IPS-18a (cell line): ENCODE results near the gene DERL3.

ENCODE experiments used
- H3K27ac ChIP-seq: one replicate; pipeline ENCODE4 v1.5.1; 2013; ENCODE audit warnings: low read length
- H3K27me3 ChIP-seq: one replicate; pipeline ENCODE4 v1.6.1; 2013; ENCODE audit warnings: mild to moderate bottlenecking, low read length; ENCODE audit not compliant: control insufficient read depth, insufficient read depth
- H3K36me3 ChIP-seq: one replicate; pipeline ENCODE4 v1.6.1; 2013; ENCODE audit warnings: low read depth, low read length; ENCODE audit not compliant: control insufficient read depth
- H3K4me1 ChIP-seq: one replicate; pipeline ENCODE4 v1.6.1; 2013; ENCODE audit warnings: low read depth, low read length; ENCODE audit not compliant: control insufficient read depth
- H3K4me3 ChIP-seq: one replicate; pipeline ENCODE4 v1.5.1; 2013; ENCODE audit warnings: low read length
- H3K9ac ChIP-seq: one replicate; pipeline ENCODE4 v1.6.1; 2013; ENCODE audit warnings: mild to moderate bottlenecking, low read length, moderate library complexity
- H3K9me3 ChIP-seq: one replicate; pipeline ENCODE4 v1.6.1; 2013; ENCODE audit warnings: low read depth, low read length; ENCODE audit not compliant: control insufficient read depth

Gene DERL3

DNA sequence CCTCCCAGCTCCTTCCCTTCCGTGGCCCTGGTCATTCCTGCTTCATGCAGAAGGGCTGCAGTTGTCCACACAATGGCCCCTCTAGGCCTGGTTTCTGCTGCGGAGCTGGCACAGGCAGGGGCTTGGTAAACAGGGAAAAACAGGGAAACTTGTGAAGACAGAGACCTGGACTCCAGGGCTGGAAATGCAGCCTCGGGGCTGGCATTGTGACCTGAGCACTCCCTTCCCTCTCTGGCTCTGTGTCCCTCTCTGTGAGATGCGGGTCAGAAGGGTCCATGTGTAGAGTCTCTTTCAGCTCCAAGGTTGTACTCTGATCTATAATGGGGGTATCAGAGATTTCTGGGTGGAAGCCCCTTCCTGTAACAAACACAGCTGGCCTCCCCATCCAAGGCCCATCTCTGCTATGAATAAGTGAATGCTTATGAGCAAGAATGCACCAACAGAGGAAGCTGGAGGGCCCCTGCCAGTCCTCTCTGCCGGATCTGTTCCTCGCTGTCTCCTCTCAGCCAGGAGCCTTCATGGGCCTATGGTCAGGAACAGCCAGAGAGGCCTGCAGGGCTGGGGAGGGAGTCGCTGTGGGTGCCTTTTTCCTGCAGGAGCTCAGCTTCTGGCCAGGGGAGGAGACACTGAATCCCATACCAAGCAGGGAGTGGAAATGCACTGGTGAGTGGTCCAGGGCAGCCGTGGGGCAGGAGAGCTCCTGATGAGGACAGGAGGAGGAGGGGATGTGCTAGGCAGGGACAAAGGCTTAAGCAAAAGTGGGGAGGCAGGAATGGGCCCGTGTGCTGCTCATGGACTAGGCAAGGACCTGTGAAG is 6.7 kb upstream of the DERL3 start:
- Histone ChIP-seq H3K36me3 (no peaks in the 10 kb centered on the region), H3K9me3 (no peaks in the 10 kb centered on the region), H3K4me3 (no peak overlapping the region), H3K27ac (no peak overlapping the region), H3K27me3 (no peaks in the 10 kb centered on the region), H3K4me1 (peaks cover 13% of the 10 kb centered on the region), H3K9ac (no peak overlapping the region)

DNA sequence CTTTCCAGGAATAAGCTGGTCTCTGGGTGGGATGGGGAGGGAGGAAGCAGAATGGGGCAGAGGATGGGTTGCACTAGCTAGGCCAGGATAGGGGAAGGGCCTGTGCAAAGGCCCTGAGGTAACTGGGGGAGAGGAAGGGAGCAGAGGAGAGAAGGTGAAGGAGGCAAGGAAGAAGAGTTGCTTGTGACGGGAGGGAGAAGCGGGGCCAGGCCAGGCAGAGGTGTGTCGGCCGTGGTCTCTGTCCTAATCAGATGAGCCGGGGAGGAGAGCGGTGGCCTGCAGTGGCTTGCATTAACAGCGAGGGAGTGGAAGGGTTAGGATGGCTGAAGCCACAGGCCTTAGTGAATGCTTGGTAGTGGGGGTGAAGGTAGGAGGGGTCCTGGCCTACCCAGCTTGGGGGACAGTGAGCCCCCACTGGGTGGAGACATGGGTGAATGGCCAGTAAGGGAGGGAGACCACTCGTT is 6.0 kb upstream of the DERL3 start:
- Histone ChIP-seq H3K4me3 (no peak overlapping the region), H3K9ac (no peak overlapping the region), H3K27me3 (peaks cover 7% of the 10 kb centered on the region), H3K36me3 (no peaks in the 10 kb centered on the region), H3K9me3 (no peaks in the 10 kb centered on the region), H3K4me1 (peaks cover 13% of the 10 kb centered on the region), H3K27ac (no peak overlapping the region)

DNA sequence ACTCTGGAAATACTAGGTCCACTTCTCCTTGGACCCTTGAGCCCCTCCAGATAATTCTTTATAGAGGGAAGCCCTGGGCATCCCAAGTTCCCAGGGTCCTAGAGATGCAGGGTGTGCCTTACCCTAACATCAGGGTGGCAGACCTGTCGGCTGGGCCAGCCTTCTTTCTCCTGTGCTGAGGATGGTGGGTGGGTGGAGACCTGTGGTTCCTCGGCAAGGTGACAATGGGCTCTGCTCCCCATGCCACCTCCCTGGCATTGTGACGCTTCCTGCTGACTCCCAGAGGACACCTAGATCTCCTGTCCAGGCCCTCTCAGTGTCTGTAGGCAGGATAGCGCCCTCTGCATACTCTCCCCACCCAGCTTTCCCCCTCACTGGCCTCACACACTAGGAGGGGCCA is 3.8 kb upstream of the DERL3 start:
- H3K36me3 ChIP-seq = no peaks in the 10 kb centered on the region
- peaks cover 17% of the 10 kb centered on the region for H3K4me1 ChIP-seq
- no peaks in the 10 kb centered on the region for H3K9me3 ChIP-seq
- H3K4me3 ChIP-seq = no peak overlapping the region
- no peak overlapping the region for H3K9ac ChIP-seq
- H3K27me3 ChIP-seq = peaks cover 9% of the 10 kb centered on the region
- no peak overlapping the region for H3K27ac ChIP-seq

- no peaks in the 10 kb centered on the region for H3K36me3 ChIP-seq
- peaks cover 9% of the 10 kb centered on the region for H3K27me3 ChIP-seq
- no peak overlapping the region for H3K9ac ChIP-seq
- no peak overlapping the region for H3K27ac ChIP-seq
- H3K4me3 ChIP-seq = no peak overlapping the region
- H3K4me1 ChIP-seq = peaks cover 17% of the 10 kb centered on the region
- no peaks in the 10 kb centered on the region for H3K9me3 ChIP-seq
Observed at GRCh38 chr22:23841736-23842445, 3.1 kb upstream of the DERL3 start.

- Histone ChIP-seq H3K27ac (no peak overlapping the region), H3K27me3 (peaks cover 9% of the 10 kb centered on the region), H3K4me3 (no peak overlapping the region), H3K9me3 (no peaks in the 10 kb centered on the region), H3K9ac (no peak overlapping the region), H3K4me1 (peaks cover 13% of the 10 kb centered on the region), H3K36me3 (no peaks in the 10 kb centered on the region)
Observed at GRCh38 chr22:23841292-23841691, 2.5 kb upstream of the DERL3 start.

GRCh38 chr22:23840026-23840425 is 1.2 kb upstream of the DERL3 start:
- H3K36me3 ChIP-seq = peaks cover 12% of the 10 kb centered on the region
- H3K9me3 ChIP-seq = no peaks in the 10 kb centered on the region
- no peak overlapping the region for H3K4me3 ChIP-seq
- peaks cover 9% of the 10 kb centered on the region for H3K27me3 ChIP-seq
- no peak overlapping the region for H3K9ac ChIP-seq
- no peak overlapping the region for H3K27ac ChIP-seq
- peaks cover 8% of the 10 kb centered on the region for H3K4me1 ChIP-seq

- H3K27ac ChIP-seq = no peak overlapping the region
- H3K4me1 ChIP-seq = peaks cover 8% of the 10 kb centered on the region
- H3K9ac ChIP-seq = peak overlapping the region; percentile 52
- peaks cover 9% of the 10 kb centered on the region for H3K27me3 ChIP-seq
- H3K4me3 ChIP-seq = peak overlapping the region; percentile 77
- no peaks in the 10 kb centered on the region for H3K9me3 ChIP-seq
- peaks cover 25% of the 10 kb centered on the region for H3K36me3 ChIP-seq
Observed at GRCh38 chr22:23837911-23838680, 710 bp downstream of the DERL3 start.

DNA sequence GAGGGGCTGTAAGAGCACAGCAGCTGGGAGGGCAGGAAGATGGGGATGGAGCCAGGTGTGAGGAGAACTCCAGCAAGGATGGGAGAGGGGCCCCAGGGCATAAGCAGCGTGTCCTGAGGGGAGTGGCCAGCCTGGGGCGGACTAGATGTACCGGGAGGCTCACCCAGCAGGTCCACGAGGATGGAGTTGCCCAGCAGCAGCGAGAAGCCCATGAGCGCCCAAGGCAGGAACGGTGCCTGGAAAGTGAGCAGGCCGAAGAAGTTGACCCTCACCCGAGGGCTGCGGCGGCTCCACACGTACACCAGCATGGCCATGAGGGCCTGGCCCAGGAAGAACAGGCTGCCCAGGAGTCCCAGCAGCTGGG is 1.3 kb downstream of the DERL3 start:
- H3K36me3 ChIP-seq = peaks cover 27% of the 10 kb centered on the region
- H3K27me3 ChIP-seq = peaks cover 9% of the 10 kb centered on the region
- H3K9me3 ChIP-seq = no peaks in the 10 kb centered on the region
- peaks cover 8% of the 10 kb centered on the region for H3K4me1 ChIP-seq
- H3K27ac ChIP-seq = no peak overlapping the region
- no peak overlapping the region for H3K9ac ChIP-seq
- peak overlapping the region; percentile 77 for H3K4me3 ChIP-seq

GRCh38 chr22:23836692-23837495 is 1.9 kb downstream of the DERL3 start:
- no peak overlapping the region for H3K4me3 ChIP-seq
- no peaks in the 10 kb centered on the region for H3K9me3 ChIP-seq
- H3K4me1 ChIP-seq = peaks cover 8% of the 10 kb centered on the region
- no peak overlapping the region for H3K27ac ChIP-seq
- H3K27me3 ChIP-seq = peaks cover 9% of the 10 kb centered on the region
- peaks cover 27% of the 10 kb centered on the region for H3K36me3 ChIP-seq
- H3K9ac ChIP-seq = no peak overlapping the region

DNA sequence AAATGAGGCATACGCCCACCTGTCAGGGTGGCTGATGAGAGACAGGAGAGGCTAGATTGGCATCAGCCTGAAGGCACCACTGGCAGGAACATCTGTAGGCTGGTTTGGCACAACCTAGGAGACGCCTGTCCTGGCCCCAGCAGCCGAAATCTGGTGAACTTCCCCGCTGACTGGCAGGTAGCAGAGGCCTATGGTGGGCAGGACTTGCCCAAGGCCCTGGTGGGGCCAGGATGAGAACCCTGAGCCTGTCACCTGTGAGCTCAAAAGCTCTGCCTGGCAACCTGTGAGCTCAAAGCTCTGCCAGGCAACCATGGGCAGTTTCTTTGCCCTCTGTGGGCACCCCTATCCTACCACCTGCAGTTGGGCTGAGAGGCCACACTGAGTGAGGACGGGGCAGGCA is 2.5 kb downstream of the DERL3 start:
- Histone ChIP-seq H3K9ac (no peak overlapping the region), H3K27me3 (peaks cover 9% of the 10 kb centered on the region), H3K27ac (no peak overlapping the region), H3K4me3 (no peak overlapping the region), H3K4me1 (peaks cover 8% of the 10 kb centered on the region), H3K36me3 (peaks cover 27% of the 10 kb centered on the region), H3K9me3 (no peaks in the 10 kb centered on the region)
